ENCODE data around the gene ITGB1BP1. TPM values are rescaled to one million over a fixed set of nuclear protein-coding genes. Genes with fewer than 3 reads are reported as not detected.

ITGB1BP1 gene
- total and polyA plus RNA-seq, 3 donors from 2014 or later: 31.3 to 45.6 (median 38.1) TPM

- DNase-seq: no peak
- 69 to 76% methylated on average over 13 to 28 of the region's 28 CpGs for WGBS, 2 donors
- H3K4me1 ChIP-seq: no peaks in the 10 kb centered on the region
- H3K9me3 ChIP-seq: no peaks in the 10 kb centered on the region
- no peak for TF ChIP-seq CTCF (IDR thresholded peaks at IDR 0.05)
- no peak for TF ChIP-seq POLR2A (IDR thresholded peaks at IDR 0.05)
- intact Hi-C loops (cut with DNase I; ENCODE audit: low total_unique reads): no loop called here
- H3K36me3 ChIP-seq (ENCODE audit: low read depth, missing control alignments): no peaks in the 10 kb centered on the region
- no peaks in the 10 kb centered on the region for H3K27me3 ChIP-seq
- H3K27ac ChIP-seq: no peak overlapping the region
- no peak overlapping the region for H3K4me3 ChIP-seq
Observed at GRCh38 chr2:9392898-9393765, 30.2 kb downstream of the ITGB1BP1 start.

GRCh38 chr2:9391961-9392720 lies 31.2 kb downstream of the ITGB1BP1 start:
- Histone ChIP-seq H3K36me3 (ENCODE audit: low read depth, missing control alignments) (no peaks in the 10 kb centered on the region), H3K27ac (no peak overlapping the region), H3K9me3 (no peaks in the 10 kb centered on the region), H3K4me1 (no peaks in the 10 kb centered on the region), H3K27me3 (no peaks in the 10 kb centered on the region), H3K4me3 (no peak overlapping the region)
- intact Hi-C loops (cut with DNase I; ENCODE audit: low total_unique reads): no loop called here
- no peak for TF ChIP-seq CTCF (IDR thresholded peaks at IDR 0.05)
- no peak for TF ChIP-seq POLR2A (IDR thresholded peaks at IDR 0.05)
- 84 to 91% methylated on average over 12 to 13 of the region's 13 CpGs for WGBS, 2 donors
- no peak for DNase-seq

GRCh38 chr2:9390991-9391390 lies 32.3 kb downstream of the ITGB1BP1 start:
- no peaks in the 10 kb centered on the region for H3K9me3 ChIP-seq
- H3K27me3 ChIP-seq: no peaks in the 10 kb centered on the region
- WGBS, 2 donors: 95 to 96% methylated on average over 19 of the region's 19 CpGs
- H3K36me3 ChIP-seq (ENCODE audit: low read depth, missing control alignments): no peaks in the 10 kb centered on the region
- TF ChIP-seq POLR2A (IDR thresholded peaks at IDR 0.05) (no peak), CTCF (IDR thresholded peaks at IDR 0.05) (no peak)
- no peaks in the 10 kb centered on the region for H3K4me1 ChIP-seq
- H3K4me3 ChIP-seq: no peak overlapping the region
- H3K27ac ChIP-seq: no peak overlapping the region
- DNase-seq: no peak
- intact Hi-C loops (cut with DNase I; ENCODE audit: low total_unique reads): no loop called here

GRCh38 chr2:9390151-9390850 lies 33.0 kb downstream of the ITGB1BP1 start:
- DNase-seq: no peak
- Histone ChIP-seq H3K9me3 (no peaks in the 10 kb centered on the region), H3K4me3 (no peak overlapping the region), H3K27ac (no peak overlapping the region), H3K27me3 (no peaks in the 10 kb centered on the region), H3K4me1 (no peaks in the 10 kb centered on the region), H3K36me3 (ENCODE audit: low read depth, missing control alignments) (no peaks in the 10 kb centered on the region)
- intact Hi-C loops (cut with DNase I; ENCODE audit: low total_unique reads): no loop called here
- TF ChIP-seq POLR2A (IDR thresholded peaks at IDR 0.05) (no peak), CTCF (IDR thresholded peaks at IDR 0.05) (no peak)
- 72 to 76% methylated on average over 7 of the region's 7 CpGs for WGBS, 2 donors
